ENCODE measurements around the gene XRCC3. TPM values are rescaled to one million over a fixed set of nuclear protein-coding genes. Genes with fewer than 3 reads are reported as not detected.

Gene XRCC3
- total RNA-seq, 1 donor from 2014 or later = 10.2 TPM

GRCh38 chr14:103736546-103737431 lies 21.5 kb upstream of the XRCC3 start:
- Mint-ChIP-seq H3K36me3 (ENCODE audit: low read depth, unreplicated experiment) (peaks cover 63% of the 10 kb centered on the region), H3K27ac (ENCODE audit: unreplicated experiment) (no peak overlapping the region), H3K9me3 (ENCODE audit: unreplicated experiment) (no peaks in the 10 kb centered on the region), H3K4me1 (ENCODE audit: unreplicated experiment) (peaks cover 27% of the 10 kb centered on the region), H3K27me3 (ENCODE audit: unreplicated experiment) (peaks cover 16% of the 10 kb centered on the region), H3K4me3 (ENCODE audit: unreplicated experiment) (no peak overlapping the region)
- no peak for TF ChIP-seq CTCF (IDR thresholded peaks at IDR 0.05; ENCODE audit: unreplicated experiment)
- no peak for DNase-seq (ENCODE audit: low spot score)

- Mint-ChIP-seq H3K36me3 (ENCODE audit: low read depth, unreplicated experiment) (peaks cover 57% of the 10 kb centered on the region), H3K4me1 (ENCODE audit: unreplicated experiment) (peaks cover 19% of the 10 kb centered on the region), H3K4me3 (ENCODE audit: unreplicated experiment) (no peak overlapping the region), H3K9me3 (ENCODE audit: unreplicated experiment) (no peaks in the 10 kb centered on the region), H3K27me3 (ENCODE audit: unreplicated experiment) (peaks cover 16% of the 10 kb centered on the region), H3K27ac (ENCODE audit: unreplicated experiment) (no peak overlapping the region)
- TF ChIP-seq CTCF (IDR thresholded peaks at IDR 0.05; ENCODE audit: unreplicated experiment) = no peak
- DNase-seq (ENCODE audit: low spot score) = no peak
Measured at GRCh38 chr14:103735815-103736545, 20.7 kb upstream of the XRCC3 start.

GRCh38 chr14:103735439-103735814 lies 20.2 kb upstream of the XRCC3 start:
- no peak for DNase-seq (ENCODE audit: low spot score)
- Mint-ChIP-seq H3K27me3 (ENCODE audit: unreplicated experiment) (peaks cover 16% of the 10 kb centered on the region), H3K36me3 (ENCODE audit: low read depth, unreplicated experiment) (peaks cover 51% of the 10 kb centered on the region), H3K9me3 (ENCODE audit: unreplicated experiment) (no peaks in the 10 kb centered on the region), H3K27ac (ENCODE audit: unreplicated experiment) (no peak overlapping the region), H3K4me3 (ENCODE audit: unreplicated experiment) (peak overlapping the region; percentile 56), H3K4me1 (ENCODE audit: unreplicated experiment) (peaks cover 14% of the 10 kb centered on the region)
- no peak for TF ChIP-seq CTCF (IDR thresholded peaks at IDR 0.05; ENCODE audit: unreplicated experiment)

GRCh38 chr14:103735022-103735421 lies 19.8 kb upstream of the XRCC3 start:
- Mint-ChIP-seq H3K27ac (ENCODE audit: unreplicated experiment) (no peak overlapping the region), H3K27me3 (ENCODE audit: unreplicated experiment) (peaks cover 16% of the 10 kb centered on the region), H3K4me1 (ENCODE audit: unreplicated experiment) (peaks cover 12% of the 10 kb centered on the region), H3K4me3 (ENCODE audit: unreplicated experiment) (peak overlapping the region; percentile 56), H3K9me3 (ENCODE audit: unreplicated experiment) (no peaks in the 10 kb centered on the region), H3K36me3 (ENCODE audit: low read depth, unreplicated experiment) (peaks cover 49% of the 10 kb centered on the region)
- TF ChIP-seq CTCF (IDR thresholded peaks at IDR 0.05; ENCODE audit: unreplicated experiment) = no peak
- no peak for DNase-seq (ENCODE audit: low spot score)

All from endothelial cell (in vitro differentiated cells).